HEK293 (cell line): ENCODE results near the gene NELFB.

ENCODE experiments used
- CTCF ChIA-PET: fragments of 350-600 bp; formaldehyde crosslinking; extraction: SDS; loops from one replicate; lab custom pipeline; 2021; ENCODE audit warnings: antibody characterized with exemption; lab: Yijun Ruan, JAX
- POLR2A ChIA-PET: fragments of 300-600 bp; formaldehyde crosslinking; extraction: SDS; loops from one replicate; lab custom pipeline; 2020; ENCODE audit warnings: antibody characterized with exemption, inconsistent platforms; lab: Yijun Ruan, JAX
- H3K27ac ChIP-seq: fragments of 200-500 bp; sonication (Bioruptor generic); 2 replicates; pipeline ENCODE4 v1.5.1; 2014; ENCODE audit warnings: low read depth, low read length, control low read depth, inconsistent platforms; ENCODE audit errors: extremely low read depth
- H3K36me3 ChIP-seq, 2 experiments: fragments of 200-500 bp in 1 of 2; sonication (Bioruptor generic) in 1 of 2; 1 replicate in 1 of 2; 2 replicates in 1 of 2; pipeline ENCODE4 v1.5.1; 2014 to 2017; ENCODE audit warnings: inconsistent platforms in 2 of 2, low read length in 2 of 2; ENCODE audit not compliant: control insufficient read depth in 2 of 2, insufficient read depth in 1 of 2
- H3K4me1 ChIP-seq: fragments of 200-500 bp; sonication (Bioruptor generic); 2 replicates; pipeline ENCODE4 v1.5.1; 2014; ENCODE audit warnings: mild to moderate bottlenecking, low read length, inconsistent platforms; ENCODE audit not compliant: control insufficient read depth, insufficient read depth
- H3K4me3 ChIP-seq: 2 replicates; pipeline ENCODE4 v1.5.1; 2011; ENCODE audit warnings: low read depth, mild to moderate bottlenecking, control low read depth, low read length, moderate library complexity
- H3K9me3 ChIP-seq: fragments of 200-500 bp; sonication (Bioruptor generic); 2 replicates; pipeline ENCODE4 v1.5.1; 2014; ENCODE audit warnings: low read depth, low read length, inconsistent platforms; ENCODE audit not compliant: control insufficient read depth, insufficient read depth
- EGR2 ChIP-seq: fragments of 450-650 bp; formaldehyde crosslinking; IDR thresholded peaks from 2 replicates; pipeline ENCODE4 v1.5.1; 2016; ENCODE audit warnings: low read depth, missing biosample characterization, missing genetic modification characterization
- GLIS2 ChIP-seq: fragments of 450-650 bp; formaldehyde crosslinking; IDR thresholded peaks from 2 replicates; pipeline ENCODE4 v1.5.1; 2016; ENCODE audit warnings: missing biosample characterization, missing genetic modification characterization
- HOXC10 ChIP-seq: sonication (generic); formaldehyde crosslinking; IDR thresholded peaks from 2 replicates; pipeline ENCODE4 v1.8.1; 2023; ENCODE audit warnings: mild to moderate bottlenecking, missing genetic modification reagents
- IKZF3 ChIP-seq: fragments of 450-650 bp; IDR thresholded peaks from 2 replicates; pipeline ENCODE4 v1.5.0; 2018; ENCODE audit warnings: missing biosample characterization, mild to moderate bottlenecking, missing genetic modification characterization, moderate library complexity
- KLF1 ChIP-seq: fragments of 450-650 bp; formaldehyde crosslinking; IDR thresholded peaks from 2 replicates; pipeline ENCODE4 v1.5.1; 2016; ENCODE audit warnings: missing biosample characterization, missing genetic modification characterization
- KLF10 ChIP-seq: fragments of 450-650 bp; IDR thresholded peaks from 2 replicates; pipeline ENCODE4 v1.5.1; 2018; ENCODE audit warnings: missing biosample characterization, mild to moderate bottlenecking, missing genetic modification characterization
- KLF16 ChIP-seq: fragments of 450-650 bp; formaldehyde crosslinking; IDR thresholded peaks from 2 replicates; pipeline ENCODE4 v1.5.1; 2017; ENCODE audit warnings: missing biosample characterization, missing genetic modification characterization
- KLF8 ChIP-seq: fragments of 450-650 bp; formaldehyde crosslinking; IDR thresholded peaks from 2 replicates; pipeline ENCODE4 v1.5.1; 2016; ENCODE audit warnings: missing biosample characterization, missing genetic modification characterization
- KLF9 ChIP-seq: fragments of 450-650 bp; formaldehyde crosslinking; IDR thresholded peaks from 2 replicates; pipeline ENCODE4 v1.5.1; 2016; ENCODE audit warnings: missing biosample characterization, missing genetic modification characterization, low read depth
- MEIS1 ChIP-seq: sonication (generic); formaldehyde crosslinking; IDR thresholded peaks from 2 replicates; pipeline ENCODE4 v1.8.1; 2022; ENCODE audit warnings: missing genetic modification reagents, mild to moderate bottlenecking, borderline replicate concordance
- RBAK ChIP-seq: fragments of 450-650 bp; formaldehyde crosslinking; IDR thresholded peaks from 2 replicates; pipeline ENCODE4 v1.5.1; 2016; ENCODE audit warnings: missing biosample characterization, missing genetic modification characterization
- WT1 ChIP-seq: fragments of 450-650 bp; formaldehyde crosslinking; IDR thresholded peaks from 2 replicates; pipeline ENCODE4 v1.5.1; 2016; ENCODE audit warnings: missing biosample characterization, missing genetic modification characterization
- ZBTB1 ChIP-seq: fragments of 450-650 bp; formaldehyde crosslinking; IDR thresholded peaks from 2 replicates; pipeline ENCODE4 v1.5.1; 2016; ENCODE audit warnings: missing biosample characterization, missing genetic modification characterization
- ZBTB7A ChIP-seq: fragments of 450-650 bp; formaldehyde crosslinking; IDR thresholded peaks from 2 replicates; pipeline ENCODE4 v1.5.1; 2016; ENCODE audit warnings: low read depth, missing biosample characterization, missing genetic modification characterization
- ZFP37 ChIP-seq: fragments of 450-650 bp; formaldehyde crosslinking; IDR thresholded peaks from 2 replicates; pipeline ENCODE4 v1.5.1; 2016; ENCODE audit warnings: missing biosample characterization, missing genetic modification characterization
- ZNF202 ChIP-seq: fragments of 450-650 bp; formaldehyde crosslinking; IDR thresholded peaks from 2 replicates; pipeline ENCODE4 v1.5.1; 2016; ENCODE audit warnings: missing biosample characterization, missing genetic modification characterization, borderline replicate concordance
- ZNF555 ChIP-seq: fragments of 450-650 bp; formaldehyde crosslinking; conservative IDR thresholded peaks from 2 replicates; pipeline ENCODE4 v1.5.1; 2017; ENCODE audit warnings: missing biosample characterization, mild to moderate bottlenecking, missing genetic modification characterization, inconsistent platforms
- ZNF660 ChIP-seq: fragments of 450-650 bp; IDR thresholded peaks from 2 replicates; pipeline ENCODE4 v1.5.1; 2018; ENCODE audit warnings: missing biosample characterization, mild to moderate bottlenecking, missing genetic modification characterization
- ZNF768 ChIP-seq: fragments of 450-650 bp; formaldehyde crosslinking; IDR thresholded peaks from 2 replicates; pipeline ENCODE4 v1.5.1; 2018; ENCODE audit warnings: missing biosample characterization, mild to moderate bottlenecking, missing genetic modification characterization
- ZNF785 ChIP-seq: fragments of 450-650 bp; formaldehyde crosslinking; IDR thresholded peaks from 2 replicates; pipeline ENCODE4 v1.5.1; 2016; ENCODE audit warnings: missing biosample characterization, missing genetic modification characterization
- ZSCAN30 ChIP-seq: fragments of 450-650 bp; IDR thresholded peaks from 2 replicates; pipeline ENCODE4 v1.5.1; 2018; ENCODE audit warnings: missing biosample characterization, mild to moderate bottlenecking, missing genetic modification characterization, moderate library complexity
- TF ChIP-seq, protein P1 (sequence below): fragments of 450-650 bp; formaldehyde crosslinking; IDR thresholded peaks from 2 replicates; pipeline ENCODE4 v1.5.1; 2017; ENCODE audit warnings: missing biosample characterization, missing genetic modification characterization
- TF ChIP-seq, protein P2 (sequence below): fragments of 450-650 bp; formaldehyde crosslinking; optimal IDR thresholded peaks from 2 replicates; pipeline ENCODE3; 2016; ENCODE audit warnings: missing biosample characterization, mild to moderate bottlenecking, missing genetic modification characterization
- TF ChIP-seq, protein P3 (sequence below): sonication (generic); formaldehyde crosslinking; IDR thresholded peaks from 2 replicates; pipeline ENCODE4 v1.8.1; 2022; ENCODE audit warnings: mild to moderate bottlenecking, moderate library complexity, missing genetic modification reagents
- TF ChIP-seq, protein P4 (sequence below): fragments of 450-650 bp; formaldehyde crosslinking; IDR thresholded peaks from 2 replicates; pipeline ENCODE4 v1.5.1; 2017; ENCODE audit warnings: missing biosample characterization, missing genetic modification characterization
- TF ChIP-seq, protein P5 (sequence below): fragments of 450-650 bp; IDR thresholded peaks from 2 replicates; pipeline ENCODE4 v1.5.1; 2018; ENCODE audit warnings: missing biosample characterization, missing genetic modification characterization
- TF ChIP-seq, protein P6 (sequence below): fragments of 450-650 bp; formaldehyde crosslinking; conservative IDR thresholded peaks from 2 replicates; pipeline ENCODE4 v1.5.1; 2016; ENCODE audit warnings: low read depth, missing biosample characterization, missing genetic modification characterization

The NELFB gene

DNA sequence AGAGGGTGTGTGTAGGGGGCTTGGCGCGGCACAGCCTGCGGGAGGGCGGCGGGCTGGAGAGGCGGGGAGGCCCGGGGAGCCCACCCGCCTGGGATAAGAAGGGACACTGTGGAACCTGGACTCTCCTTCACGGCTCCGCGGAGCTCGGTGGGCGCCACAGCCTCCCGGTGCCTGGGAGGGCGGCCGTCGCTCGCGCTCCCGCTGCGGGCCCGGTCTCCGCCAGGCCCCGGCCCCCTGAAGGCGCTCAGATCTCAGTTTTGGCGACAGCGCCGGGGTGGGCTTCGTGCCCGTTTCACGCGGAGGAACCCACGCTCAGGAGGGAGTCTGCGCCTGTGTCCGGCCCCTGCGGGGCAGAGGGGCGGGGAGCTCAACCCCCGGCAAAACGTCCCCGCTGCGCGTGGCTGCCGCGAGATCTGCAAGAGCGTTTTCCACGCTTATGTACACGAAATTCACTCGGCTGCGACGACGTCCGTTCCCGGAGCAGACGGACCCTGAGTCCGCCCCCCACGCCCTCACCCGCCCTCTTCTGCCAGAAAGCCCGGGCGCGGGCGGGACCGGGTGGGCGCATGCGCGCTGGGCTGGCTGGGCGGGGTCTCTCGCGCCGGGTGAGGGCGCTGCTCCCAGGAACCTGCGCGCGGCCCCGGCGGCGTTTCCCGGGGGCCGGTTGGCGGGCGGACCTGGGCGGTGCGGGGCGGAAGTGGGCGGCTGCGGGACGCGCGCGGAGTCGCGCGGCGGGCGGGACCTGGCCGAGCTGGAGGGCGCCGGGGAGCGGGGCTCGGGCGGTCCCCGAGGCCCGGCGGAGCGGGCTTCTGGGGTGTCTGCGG is at the start of gene NELFB:
Gene NELFB, plus strand, starts transcription at position 704 of the 824 bp plus-strand sequence.
- ChIA-PET POLR2A (interaction anchor here (0.6 to 9.1 kb wide), 9 partner anchors 13 to 169 kb away, joined by 3 to 336 read pairs (median 5); partner anchors contain the start of genes EXD3, MAN1B1, NOXA1 and NRARP), CTCF (interaction anchor here (0.6 to 5.2 kb wide), 10 partner anchors 9 to 886 kb away, joined by 3 to 45 read pairs (median 4); no protein-coding TSS in a partner anchor)
- no peaks in the 10 kb centered on the region for H3K9me3 ChIP-seq
- H3K27ac ChIP-seq: peak within 1 kb of the TSS; percentile 81
- peak within 1 kb of the TSS; percentile 89 for H3K4me3 ChIP-seq
- H3K4me1 ChIP-seq: peaks cover 5% of the 10 kb centered on the region; the same call in 1 of the 2 replicates
- peaks cover 9 to 20% of the 10 kb centered on the region in 2 experiments for H3K36me3 ChIP-seq
- TF ChIP-seq, protein P1, sequence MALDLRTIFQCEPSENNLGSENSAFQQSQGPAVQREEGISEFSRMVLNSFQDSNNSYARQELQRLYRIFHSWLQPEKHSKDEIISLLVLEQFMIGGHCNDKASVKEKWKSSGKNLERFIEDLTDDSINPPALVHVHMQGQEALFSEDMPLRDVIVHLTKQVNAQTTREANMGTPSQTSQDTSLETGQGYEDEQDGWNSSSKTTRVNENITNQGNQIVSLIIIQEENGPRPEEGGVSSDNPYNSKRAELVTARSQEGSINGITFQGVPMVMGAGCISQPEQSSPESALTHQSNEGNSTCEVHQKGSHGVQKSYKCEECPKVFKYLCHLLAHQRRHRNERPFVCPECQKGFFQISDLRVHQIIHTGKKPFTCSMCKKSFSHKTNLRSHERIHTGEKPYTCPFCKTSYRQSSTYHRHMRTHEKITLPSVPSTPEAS (tag by site-specific recombination): no peak
- no peak for TF ChIP-seq ZNF202 (tag by site-specific recombination)
- peak; percentile 85 for TF ChIP-seq EGR2 (tag by site-specific recombination)
- TF ChIP-seq, protein P2, sequence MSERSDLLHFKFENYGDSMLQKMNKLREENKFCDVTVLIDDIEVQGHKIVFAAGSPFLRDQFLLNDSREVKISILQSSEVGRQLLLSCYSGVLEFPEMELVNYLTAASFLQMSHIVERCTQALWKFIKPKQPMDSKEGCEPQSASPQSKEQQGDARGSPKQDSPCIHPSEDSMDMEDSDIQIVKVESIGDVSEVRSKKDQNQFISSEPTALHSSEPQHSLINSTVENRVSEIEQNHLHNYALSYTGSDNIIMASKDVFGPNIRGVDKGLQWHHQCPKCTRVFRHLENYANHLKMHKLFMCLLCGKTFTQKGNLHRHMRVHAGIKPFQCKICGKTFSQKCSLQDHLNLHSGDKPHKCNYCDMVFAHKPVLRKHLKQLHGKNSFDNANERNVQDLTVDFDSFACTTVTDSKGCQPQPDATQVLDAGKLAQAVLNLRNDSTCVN (tag by site-specific recombination): peak; percentile 77
- peak; percentile 17; the same call in 1 of the 2 replicates for TF ChIP-seq GLIS2
- TF ChIP-seq, protein P3, sequence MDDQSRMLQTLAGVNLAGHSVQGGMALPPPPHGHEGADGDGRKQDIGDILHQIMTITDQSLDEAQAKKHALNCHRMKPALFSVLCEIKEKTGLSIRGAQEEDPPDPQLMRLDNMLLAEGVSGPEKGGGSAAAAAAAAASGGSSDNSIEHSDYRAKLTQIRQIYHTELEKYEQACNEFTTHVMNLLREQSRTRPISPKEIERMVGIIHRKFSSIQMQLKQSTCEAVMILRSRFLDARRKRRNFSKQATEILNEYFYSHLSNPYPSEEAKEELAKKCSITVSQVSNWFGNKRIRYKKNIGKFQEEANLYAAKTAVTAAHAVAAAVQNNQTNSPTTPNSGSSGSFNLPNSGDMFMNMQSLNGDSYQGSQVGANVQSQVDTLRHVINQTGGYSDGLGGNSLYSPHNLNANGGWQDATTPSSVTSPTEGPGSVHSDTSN (CRISPR knock-in tag): peak; percentile 73
- peak; percentile 70; the same call in 1 of the 2 replicates for TF ChIP-seq ZBTB7A (tag by site-specific recombination)
- peak; percentile 55; the same call in 1 of the 2 replicates for TF ChIP-seq ZSCAN30 (tag by site-specific recombination)
- TF ChIP-seq ZFP37 (tag by site-specific recombination): no peak
- TF ChIP-seq, protein P4, sequence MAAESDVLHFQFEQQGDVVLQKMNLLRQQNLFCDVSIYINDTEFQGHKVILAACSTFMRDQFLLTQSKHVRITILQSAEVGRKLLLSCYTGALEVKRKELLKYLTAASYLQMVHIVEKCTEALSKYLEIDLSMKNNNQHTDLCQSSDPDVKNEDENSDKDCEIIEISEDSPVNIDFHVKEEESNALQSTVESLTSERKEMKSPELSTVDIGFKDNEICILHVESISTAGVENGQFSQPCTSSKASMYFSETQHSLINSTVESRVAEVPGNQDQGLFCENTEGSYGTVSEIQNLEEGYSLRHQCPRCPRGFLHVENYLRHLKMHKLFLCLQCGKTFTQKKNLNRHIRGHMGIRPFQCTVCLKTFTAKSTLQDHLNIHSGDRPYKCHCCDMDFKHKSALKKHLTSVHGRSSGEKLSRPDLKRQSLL: peak; percentile 55; the same call in 1 of the 2 replicates
- TF ChIP-seq ZNF555 (tag by site-specific recombination): no peak
- TF ChIP-seq KLF1 (tag by site-specific recombination): peak; percentile 90
- TF ChIP-seq, protein P5, sequence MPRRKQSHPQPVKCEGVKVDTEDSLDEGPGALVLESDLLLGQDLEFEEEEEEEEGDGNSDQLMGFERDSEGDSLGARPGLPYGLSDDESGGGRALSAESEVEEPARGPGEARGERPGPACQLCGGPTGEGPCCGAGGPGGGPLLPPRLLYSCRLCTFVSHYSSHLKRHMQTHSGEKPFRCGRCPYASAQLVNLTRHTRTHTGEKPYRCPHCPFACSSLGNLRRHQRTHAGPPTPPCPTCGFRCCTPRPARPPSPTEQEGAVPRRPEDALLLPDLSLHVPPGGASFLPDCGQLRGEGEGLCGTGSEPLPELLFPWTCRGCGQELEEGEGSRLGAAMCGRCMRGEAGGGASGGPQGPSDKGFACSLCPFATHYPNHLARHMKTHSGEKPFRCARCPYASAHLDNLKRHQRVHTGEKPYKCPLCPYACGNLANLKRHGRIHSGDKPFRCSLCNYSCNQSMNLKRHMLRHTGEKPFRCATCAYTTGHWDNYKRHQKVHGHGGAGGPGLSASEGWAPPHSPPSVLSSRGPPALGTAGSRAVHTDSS: peak; percentile 20; the same call in 1 of the 2 replicates
- TF ChIP-seq HOXC10 (CRISPR knock-in tag): no peak
- TF ChIP-seq MEIS1 (CRISPR knock-in tag): peak; percentile 32; the same call in 1 of the 2 replicates
- peak; percentile 59 for TF ChIP-seq WT1
- TF ChIP-seq KLF16 (tag by site-specific recombination): peak; percentile 94
- TF ChIP-seq KLF9: peak; percentile 84
- no peak for TF ChIP-seq RBAK
- peak; percentile 88 for TF ChIP-seq KLF8 (tag by site-specific recombination)
- peak; percentile 88; the same call in 1 of the 2 replicates for TF ChIP-seq ZNF660
- TF ChIP-seq, protein P6, sequence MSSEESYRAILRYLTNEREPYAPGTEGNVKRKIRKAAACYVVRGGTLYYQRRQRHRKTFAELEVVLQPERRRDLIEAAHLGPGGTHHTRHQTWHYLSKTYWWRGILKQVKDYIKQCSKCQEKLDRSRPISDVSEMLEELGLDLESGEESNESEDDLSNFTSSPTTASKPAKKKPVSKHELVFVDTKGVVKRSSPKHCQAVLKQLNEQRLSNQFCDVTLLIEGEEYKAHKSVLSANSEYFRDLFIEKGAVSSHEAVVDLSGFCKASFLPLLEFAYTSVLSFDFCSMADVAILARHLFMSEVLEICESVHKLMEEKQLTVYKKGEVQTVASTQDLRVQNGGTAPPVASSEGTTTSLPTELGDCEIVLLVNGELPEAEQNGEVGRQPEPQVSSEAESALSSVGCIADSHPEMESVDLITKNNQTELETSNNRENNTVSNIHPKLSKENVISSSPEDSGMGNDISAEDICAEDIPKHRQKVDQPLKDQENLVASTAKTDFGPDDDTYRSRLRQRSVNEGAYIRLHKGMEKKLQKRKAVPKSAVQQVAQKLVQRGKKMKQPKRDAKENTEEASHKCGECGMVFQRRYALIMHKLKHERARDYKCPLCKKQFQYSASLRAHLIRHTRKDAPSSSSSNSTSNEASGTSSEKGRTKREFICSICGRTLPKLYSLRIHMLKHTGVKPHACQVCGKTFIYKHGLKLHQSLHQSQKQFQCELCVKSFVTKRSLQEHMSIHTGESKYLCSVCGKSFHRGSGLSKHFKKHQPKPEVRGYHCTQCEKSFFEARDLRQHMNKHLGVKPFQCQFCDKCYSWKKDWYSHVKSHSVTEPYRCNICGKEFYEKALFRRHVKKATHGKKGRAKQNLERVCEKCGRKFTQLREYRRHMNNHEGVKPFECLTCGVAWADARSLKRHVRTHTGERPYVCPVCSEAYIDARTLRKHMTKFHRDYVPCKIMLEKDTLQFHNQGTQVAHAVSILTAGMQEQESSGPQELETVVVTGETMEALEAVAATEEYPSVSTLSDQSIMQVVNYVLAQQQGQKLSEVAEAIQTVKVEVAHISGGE (tag by site-specific recombination): peak; percentile 95
- TF ChIP-seq ZNF785 (tag by site-specific recombination): no peak
- no peak for TF ChIP-seq ZNF768 (tag by site-specific recombination)
- TF ChIP-seq ZBTB1 (tag by site-specific recombination): no peak; the same call in 1 of the 2 replicates
- peak; percentile 70 for TF ChIP-seq KLF10 (tag by site-specific recombination)
- TF ChIP-seq IKZF3: peak; percentile 38; the same call in 1 of the 2 replicates
